A549 (cell line): ENCODE results near the gene APRT. TPM values are rescaled to one million over a fixed set of nuclear protein-coding genes. Genes with fewer than 3 reads are reported as not detected.

Source experiments
- ATAC-seq, 2 experiments: fragments of 200-7000 bp in 1 of 2; fragments of >200 bp in 1 of 2; cut with Nextera tagmentation in 1 of 2; cut with Tn5 transposase in 1 of 2; 3 replicates each; pipeline versions ENCODE4 v1.8.0 to v1.9.1; 2018 to 2020; ENCODE audit warnings: mild to moderate bottlenecking in 1 of 2, moderate library complexity in 1 of 2
- CTCF ChIA-PET: fragments of 300-600 bp; sonication (Branson Sonifier 250); formaldehyde crosslinking; extraction: SDS; loops from one replicate; lab custom pipeline; 2021; ENCODE audit warnings: antibody characterized with exemption, inconsistent platforms; lab: Yijun Ruan, JAX
- POLR2A ChIA-PET: fragments of 350-600 bp; formaldehyde crosslinking; extraction: SDS; loops from one replicate; lab custom pipeline; 2021; ENCODE audit warnings: antibody characterized with exemption, inconsistent platforms; lab: Yijun Ruan, JAX
- DNase-seq, 2 experiments: peaks; one replicate each; pipeline versions ENCODE4 v3.0.0 to v3.0.0-alpha.2; 2011 to 2016; ENCODE audit warnings: low read depth in 1 of 2, low spot score in 1 of 2
- FAIRE-seq: peaks from 2 replicates; lab custom pipeline; 2011; peaks lifted over from hg19 to GRCh38; lab: Jason Lieb, UNC
- H3K27ac ChIP-seq, 2 experiments: fragments of >200 bp; sonication (Bioruptor Twin); formaldehyde crosslinking; 3 replicates each; pipeline ENCODE4 v1.5.1; 2016 to 2017
- H3K4me1 ChIP-seq: fragments of >200 bp; sonication (Bioruptor Twin); formaldehyde crosslinking; 3 replicates; pipeline ENCODE4 v1.6.1; 2016
- H3K4me2 ChIP-seq: fragments of >200 bp; sonication (Bioruptor Twin); formaldehyde crosslinking; 3 replicates; pipeline ENCODE4 v1.6.1; 2016
- H3K4me3 ChIP-seq: fragments of >200 bp; sonication (Bioruptor Twin); formaldehyde crosslinking; 3 replicates; pipeline ENCODE4 v1.5.1; 2016
- H3K9me3 ChIP-seq: fragments of >200 bp; sonication (Bioruptor Twin); formaldehyde crosslinking; 3 replicates; pipeline ENCODE4 v1.6.1; 2016
- CEBPB ChIP-seq, 2 experiments: fragments of >200 bp in 1 of 2; sonication (Bioruptor Twin) in 1 of 2; formaldehyde crosslinking in 1 of 2; IDR thresholded peaks; 2 replicates each; pipeline ENCODE4 v1.6.1; 2012 to 2016
- CHD2 ChIP-seq: fragments of 150-350 bp; IDR thresholded peaks from 2 replicates; pipeline ENCODE4 v1.6.1; 2014; ENCODE audit warnings: low read length; ENCODE audit not compliant: partially characterized antibody
- CHD4 ChIP-seq: fragments of 200-600 bp; sonication (generic); IDR thresholded peaks from 2 replicates; pipeline ENCODE4 v1.6.1; 2016; ENCODE audit warnings: antibody characterized with exemption, mild to moderate bottlenecking, borderline replicate concordance
- EP300 ChIP-seq, 2 experiments: fragments of >200 bp; sonication (Bioruptor Twin); formaldehyde crosslinking; IDR thresholded peaks; 2 replicates in 1 of 2; 3 replicates in 1 of 2; pipeline ENCODE4 v1.6.1; 2016 to 2017
- FOXS1 ChIP-seq: fragments of 250-450 bp; sonication (Bioruptor Pico); IDR thresholded peaks from 2 replicates; pipeline ENCODE4 v1.5.0; 2020; ENCODE audit warnings: mild to moderate bottlenecking, moderate library complexity
- HEYL ChIP-seq: fragments of 250-450 bp; sonication (Bioruptor Pico); IDR thresholded peaks from 2 replicates; pipeline ENCODE4 v1.8.0; 2021; ENCODE audit warnings: mild to moderate bottlenecking, moderate library complexity
- HOXA7 ChIP-seq: fragments of 250-450 bp; sonication (Bioruptor Pico); IDR thresholded peaks from 2 replicates; pipeline ENCODE4 v1.5.0; 2020; ENCODE audit warnings: mild to moderate bottlenecking, moderate library complexity
- HOXB13 ChIP-seq: fragments of 250-450 bp; sonication (Bioruptor Pico); IDR thresholded peaks from 2 replicates; pipeline ENCODE4 v1.5.0; 2020; ENCODE audit warnings: low read depth, mild to moderate bottlenecking, moderate library complexity
- JUNB ChIP-seq: fragments of >200 bp; sonication (Bioruptor Twin); formaldehyde crosslinking; IDR thresholded peaks from 2 replicates; pipeline ENCODE4 v1.6.1; 2016
- MAZ ChIP-seq: fragments of 150-350 bp; IDR thresholded peaks from 2 replicates; pipeline ENCODE4 v1.6.1; 2014; ENCODE audit warnings: antibody characterized with exemption, low read depth, low read length, borderline replicate concordance
- NPAS2 ChIP-seq: fragments of 250-450 bp; sonication (Bioruptor Pico); IDR thresholded peaks from 2 replicates; pipeline ENCODE4 v1.8.0; 2022; ENCODE audit warnings: mild to moderate bottlenecking, moderate library complexity, borderline replicate concordance
- POLR2A ChIP-seq: IDR thresholded peaks from 2 replicates; pipeline ENCODE4 v1.6.1; 2012; ENCODE audit warnings: mild to moderate bottlenecking, low read length
- RNF2 ChIP-seq: fragments of 200-600 bp; sonication (generic); IDR thresholded peaks from 2 replicates; pipeline ENCODE4 v1.6.1; 2016; ENCODE audit warnings: low read depth, mild to moderate bottlenecking, antibody characterized with exemption, moderate library complexity, borderline replicate concordance
- SREBF2 ChIP-seq: fragments of 450-650 bp; IDR thresholded peaks from 2 replicates; pipeline ENCODE4 v1.6.1; 2014; ENCODE audit warnings: mild to moderate bottlenecking, moderate library complexity
- TFCP2L1 ChIP-seq: fragments of 250-450 bp; sonication (Bioruptor Pico); IDR thresholded peaks from 2 replicates; pipeline ENCODE4 v1.5.0; 2021; ENCODE audit warnings: mild to moderate bottlenecking
- ZNF302 ChIP-seq: fragments of 250-450 bp; sonication (Bioruptor Pico); IDR thresholded peaks from 2 replicates; pipeline ENCODE4 v1.9.0; 2021; ENCODE audit warnings: inconsistent platforms, mild to moderate bottlenecking, moderate library complexity
- WGBS: methylation state at CpG from one replicate; pipeline ENCODE4 v1.1.6; 2017; ENCODE audit errors: missing lambda C conversion rate; 5-methylcytosine and 5-hydroxymethylcytosine counted together
- polyA plus RNA-seq, 4 experiments: library from polyadenylated mRNA; depleted of rRNA in 3 of 4; stranded (reverse); fragments of >200 nt; fragmentation: RNase III in 1 of 4; extraction: RNeasy Plus Mini Kit Qiagen cat#74134 plus additional on column Dnase treatment in 1 of 4; gene quantifications; 2 replicates in 3 of 4; 3 replicates in 1 of 4; pipeline ENCODE4 v1.2.3, GENCODE V29; 2011 to 2017
- TF ChIP-seq, protein P1 (sequence below): IDR thresholded peaks from 2 replicates; pipeline ENCODE4 v1.6.1; 2012
- TF ChIP-seq, protein P2 (sequence below): fragments of >200 bp; sonication (Bioruptor Twin); formaldehyde crosslinking; IDR thresholded peaks from 2 replicates; pipeline ENCODE4 v1.6.1; 2016
- TF ChIP-seq, protein P3 (sequence below): IDR thresholded peaks from 2 replicates; pipeline ENCODE4 v1.6.1; 2012; ENCODE audit warnings: low read depth, borderline replicate concordance
- TF ChIP-seq, protein P4 (sequence below): fragments of >200 bp; sonication (Bioruptor Twin); formaldehyde crosslinking; IDR thresholded peaks from 3 replicates; pipeline ENCODE4 v1.5.1; 2016

The APRT gene
- polyA plus RNA-seq, 2 of the 4 experiments (the other 2 are of a cell fraction), result 115 to 258 TPM

DNA sequence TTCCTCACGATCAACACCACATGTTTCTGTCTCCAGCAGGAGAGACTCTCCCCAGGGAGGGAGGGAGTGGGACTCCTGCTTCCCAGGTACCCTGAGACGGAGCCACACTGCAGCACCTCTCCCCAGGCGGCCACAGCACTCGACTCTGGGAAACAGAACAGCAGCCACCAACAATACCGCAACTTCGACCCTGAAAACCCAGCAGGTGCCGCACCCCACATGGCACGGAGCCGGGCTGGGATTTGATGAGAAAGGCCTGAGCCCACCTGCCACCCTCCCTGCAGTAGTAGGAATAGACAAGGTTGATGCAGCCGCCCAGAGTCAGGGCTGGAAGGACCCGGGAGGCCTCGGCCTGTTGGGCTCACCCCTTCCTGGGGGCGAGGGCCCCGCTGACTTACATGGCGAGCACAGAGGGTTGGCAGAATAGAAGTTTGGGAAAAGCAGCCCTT, 30.6 kb upstream of the APRT start:
- FAIRE-seq, result no peak
- CTCF ChIA-PET, result no interaction called here
- no peak for DNase-seq
- POLR2A ChIA-PET, result no interaction called here
- H3K9me3 ChIP-seq, result no peaks in the 10 kb centered on the region
- H3K27ac ChIP-seq, result no peak overlapping the region
- no peak for ATAC-seq
- TF ChIP-seq, protein P1, sequence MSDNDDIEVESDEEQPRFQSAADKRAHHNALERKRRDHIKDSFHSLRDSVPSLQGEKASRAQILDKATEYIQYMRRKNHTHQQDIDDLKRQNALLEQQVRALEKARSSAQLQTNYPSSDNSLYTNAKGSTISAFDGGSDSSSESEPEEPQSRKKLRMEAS, result no peak
- no peak for TF ChIP-seq NPAS2 (CRISPR knock-in tag)
- no peak for TF ChIP-seq SREBF2
- TF ChIP-seq EP300 (IDR thresholded peaks at IDR 0.05), result no peak
- no peak for TF ChIP-seq CHD2
- no peak for TF ChIP-seq JUNB
- TF ChIP-seq HOXB13 (CRISPR knock-in tag), result no peak
- no peak for TF ChIP-seq CHD4
- TF ChIP-seq FOXS1 (CRISPR knock-in tag), result no peak
- no peak for TF ChIP-seq RNF2
- TF ChIP-seq, protein P2, sequence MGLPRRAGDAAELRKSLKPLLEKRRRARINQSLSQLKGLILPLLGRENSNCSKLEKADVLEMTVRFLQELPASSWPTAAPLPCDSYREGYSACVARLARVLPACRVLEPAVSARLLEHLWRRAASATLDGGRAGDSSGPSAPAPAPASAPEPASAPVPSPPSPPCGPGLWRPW, result no peak
- TF ChIP-seq, protein P3, sequence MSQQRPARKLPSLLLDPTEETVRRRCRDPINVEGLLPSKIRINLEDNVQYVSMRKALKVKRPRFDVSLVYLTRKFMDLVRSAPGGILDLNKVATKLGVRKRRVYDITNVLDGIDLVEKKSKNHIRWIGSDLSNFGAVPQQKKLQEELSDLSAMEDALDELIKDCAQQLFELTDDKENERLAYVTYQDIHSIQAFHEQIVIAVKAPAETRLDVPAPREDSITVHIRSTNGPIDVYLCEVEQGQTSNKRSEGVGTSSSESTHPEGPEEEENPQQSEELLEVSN, result no peak
- TF ChIP-seq, all 56 proteins: peak for 0
- Histone ChIP-seq H3K4me1 (no peaks in the 10 kb centered on the region), H3K4me3 (no peak overlapping the region), H3K4me2 (no peak overlapping the region)
- 88% methylated on average over 15 of the region's 15 CpGs for WGBS

DNA sequence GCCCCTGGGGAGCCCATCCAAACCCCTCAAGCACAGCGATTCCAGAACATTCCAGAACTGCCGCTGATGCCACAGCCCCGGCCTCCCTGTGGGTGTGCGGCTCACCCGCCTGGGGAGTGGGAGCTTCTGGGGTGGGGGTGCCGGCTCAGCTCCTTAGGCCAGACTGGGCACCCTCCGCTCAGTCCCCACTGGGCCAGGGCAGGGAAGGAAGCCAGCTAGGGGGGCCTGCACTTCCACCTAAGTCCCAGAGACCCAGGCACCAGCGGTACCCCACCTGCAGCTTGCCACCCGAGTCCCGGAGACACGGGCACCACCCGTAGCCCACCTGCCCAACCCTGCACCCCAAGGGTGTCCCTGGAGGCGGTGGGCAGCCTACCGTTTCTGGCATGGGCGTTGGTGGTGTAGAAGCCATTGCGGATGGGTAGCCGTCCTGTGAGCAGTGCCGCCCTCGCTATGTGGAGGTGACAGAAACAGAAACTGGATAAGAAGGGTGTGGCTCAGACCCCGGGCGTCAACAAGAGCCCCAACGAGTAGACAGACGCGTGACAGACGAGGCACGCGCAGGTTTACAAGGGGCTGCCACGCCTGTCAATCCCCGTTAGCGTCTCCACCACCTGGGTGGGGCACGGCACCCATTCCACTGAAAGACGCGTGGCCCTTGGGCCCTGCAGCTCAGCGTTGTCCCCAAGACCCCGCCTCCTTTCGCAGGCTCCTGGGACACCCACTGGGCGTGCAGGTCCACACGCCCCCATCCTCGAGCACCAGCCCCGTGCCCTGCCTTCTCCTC, 30.0 kb upstream of the APRT start:
- no peak for ATAC-seq
- TF ChIP-seq HOXA7, result no peak
- no peak for DNase-seq
- Histone ChIP-seq H3K9me3 (no peaks in the 10 kb centered on the region), H3K4me2 (no peak overlapping the region), H3K4me3 (no peak overlapping the region), H3K4me1 (no peaks in the 10 kb centered on the region), H3K27ac (no peak overlapping the region)
- ChIA-PET CTCF (interaction anchor here (0.9 to 2.2 kb wide), 3 partner anchors 15 to 104 kb away, joined by 3 to 8 read pairs (median 4); partner anchors contain the start of genes GALNS and TRAPPC2L), POLR2A (no interaction called here)
- whole genome bisulfite sequencing, result 91% methylated on average over 37 of the region's 40 CpGs
- no peak for FAIRE-seq

DNA sequence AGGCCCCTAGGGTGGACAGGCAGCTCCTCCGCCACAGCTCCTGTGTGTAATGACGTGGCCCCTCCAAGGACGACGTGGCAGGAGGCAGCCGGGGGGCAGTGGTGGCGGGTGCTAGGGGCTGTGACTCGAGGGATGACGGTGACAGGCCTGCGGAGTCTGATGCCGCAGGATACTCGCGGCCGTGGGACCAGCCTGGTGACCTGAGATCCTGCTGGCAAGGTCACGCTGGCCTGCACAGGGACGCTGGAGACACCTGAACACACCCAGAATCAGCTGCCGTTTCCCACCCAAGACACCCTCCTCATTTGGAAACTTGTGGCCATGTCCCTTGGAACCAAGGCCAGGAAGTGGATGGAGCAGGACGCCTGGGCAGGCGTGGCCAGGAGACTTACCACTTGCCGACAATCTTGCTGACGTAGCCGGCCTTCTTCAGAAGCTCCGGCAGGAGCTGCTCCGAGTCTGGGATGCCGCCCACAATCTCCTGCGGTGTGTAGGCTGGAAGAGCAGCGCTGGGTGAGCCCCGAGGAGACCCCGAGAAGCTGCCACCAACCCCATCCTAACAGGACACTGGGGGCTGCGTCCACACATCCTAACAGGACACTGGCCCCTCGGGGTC, 29.0 kb upstream of the APRT start:
- 95% methylated on average over 22 of the region's 30 CpGs for WGBS
- TF ChIP-seq, protein P4, sequence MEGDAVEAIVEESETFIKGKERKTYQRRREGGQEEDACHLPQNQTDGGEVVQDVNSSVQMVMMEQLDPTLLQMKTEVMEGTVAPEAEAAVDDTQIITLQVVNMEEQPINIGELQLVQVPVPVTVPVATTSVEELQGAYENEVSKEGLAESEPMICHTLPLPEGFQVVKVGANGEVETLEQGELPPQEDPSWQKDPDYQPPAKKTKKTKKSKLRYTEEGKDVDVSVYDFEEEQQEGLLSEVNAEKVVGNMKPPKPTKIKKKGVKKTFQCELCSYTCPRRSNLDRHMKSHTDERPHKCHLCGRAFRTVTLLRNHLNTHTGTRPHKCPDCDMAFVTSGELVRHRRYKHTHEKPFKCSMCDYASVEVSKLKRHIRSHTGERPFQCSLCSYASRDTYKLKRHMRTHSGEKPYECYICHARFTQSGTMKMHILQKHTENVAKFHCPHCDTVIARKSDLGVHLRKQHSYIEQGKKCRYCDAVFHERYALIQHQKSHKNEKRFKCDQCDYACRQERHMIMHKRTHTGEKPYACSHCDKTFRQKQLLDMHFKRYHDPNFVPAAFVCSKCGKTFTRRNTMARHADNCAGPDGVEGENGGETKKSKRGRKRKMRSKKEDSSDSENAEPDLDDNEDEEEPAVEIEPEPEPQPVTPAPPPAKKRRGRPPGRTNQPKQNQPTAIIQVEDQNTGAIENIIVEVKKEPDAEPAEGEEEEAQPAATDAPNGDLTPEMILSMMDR, result no peak
- TF ChIP-seq HEYL (CRISPR knock-in tag) (no peak), ZNF302 (CRISPR knock-in tag) (no peak), POLR2A (no peak), HOXA7 (no peak), MAZ (no peak), TFCP2L1 (CRISPR knock-in tag) (no peak), CEBPB (IDR thresholded peaks at IDR 0.05) (no peak)
- TF ChIP-seq, protein P3, result no peak
- TF ChIP-seq, protein P2, result no peak

More for the DNA sequence above, 29.0 kb upstream of the APRT start:
- FAIRE-seq (no peak), DNase-seq (no peak), ATAC-seq (no peak)
- POLR2A ChIA-PET, result no interaction called here
- Histone ChIP-seq H3K4me2 (no peak overlapping the region), H3K4me1 (no peaks in the 10 kb centered on the region), H3K27ac (no peak overlapping the region), H3K9me3 (no peaks in the 10 kb centered on the region), H3K4me3 (no peak overlapping the region)
- CTCF ChIA-PET, result interaction anchor here (0.7 to 2.2 kb wide), 4 partner anchors 16 to 103 kb away, joined by 3 to 8 read pairs (median 4); partner anchors contain the start of genes GALNS and TRAPPC2L
